ENCODE data around the gene EXOC1. TPM values are rescaled to one million over a fixed set of nuclear protein-coding genes. Genes with fewer than 3 reads are reported as not detected.

Gene EXOC1
- total and polyA plus RNA-seq, 2 of the 4 experiments (the other 2 are of a cell fraction) = 19.9 to 49.5 TPM

- DNase-seq (no peak), ATAC-seq (ENCODE audit: low read depth) (no peak)
- Histone ChIP-seq H3K4me2 (ENCODE audit: low read depth, low read length) (no peak overlapping the region), H4K91ac (ENCODE audit: insufficient read depth, low read depth, low read length) (no peak overlapping the region), H2AFZ (replicated peaks; ENCODE audit: low read length, poor library complexity) (no peak overlapping the region), H2BK120ac (ENCODE audit: low read depth, low read length) (no peak overlapping the region), H3K9me3 (ENCODE audit: control insufficient read depth, insufficient read depth, low read length) (no peaks in the 10 kb centered on the region), H3K36me3 (ENCODE audit: control insufficient read depth, insufficient read depth, low read length) (peaks cover 22% of the 10 kb centered on the region), H4K5ac (ENCODE audit: low read depth, low read length) (no peak overlapping the region), H4K20me1 (ENCODE audit: insufficient read depth, low read length) (no peaks in the 10 kb centered on the region), H3K14ac (replicated peaks; ENCODE audit: low read depth, low read length) (no peak overlapping the region), H3K23ac (ENCODE audit: low read depth, low read length) (no peak overlapping the region), H2BK15ac (ENCODE audit: low read depth, low read length) (no peak overlapping the region), H2AK9ac (replicated peaks; ENCODE audit: low read depth, low read length, poor library complexity) (no peak overlapping the region), H3K4me3 (ENCODE audit: insufficient read depth, low read depth, low read length) (no peak overlapping the region), H3K4me1 (ENCODE audit: control insufficient read depth, insufficient read depth, low read length) (no peaks in the 10 kb centered on the region), H2AK5ac (ENCODE audit: low read depth, low read length) (no peak overlapping the region), H3K27me3 (ENCODE audit: control insufficient read depth, insufficient read depth, low read length) (no peaks in the 10 kb centered on the region), H3K4ac (ENCODE audit: low read depth, low read length) (no peak overlapping the region), H3K27ac (ENCODE audit: insufficient read depth, low read length) (no peak overlapping the region), H3K79me1 (ENCODE audit: low read depth in 1 of 2, low read length in 2 of 2) (peaks cover 0 to 5% of the 10 kb centered on the region in 2 experiments; a peak in 1 of 4 replicates), H3K56ac (ENCODE audit: extremely low read depth, insufficient read depth, low read length) (no peak overlapping the region), H3K9me1 (ENCODE audit: insufficient read depth, low read length) (no peaks in the 10 kb centered on the region), H4K8ac (ENCODE audit: low read depth in 2 of 2, low read length in 2 of 2) (no peak overlapping the region), H2BK5ac (ENCODE audit: low read depth, low read length, poor library complexity, severe bottlenecking) (no peak overlapping the region), H2BK20ac (ENCODE audit: low read depth, low read length) (no peak overlapping the region), H3K18ac (ENCODE audit: low read depth, low read length) (no peak overlapping the region), H3K9ac (ENCODE audit: low read depth, low read length) (no peak overlapping the region)
- POLR2A ChIA-PET (ENCODE audit: unreplicated experiment) = no interaction called here
- BruUV-seq (replicated peaks) = no TSS peak
- CTCF ChIA-PET = no interaction called here
- in situ Hi-C loops (cut with MboI; ENCODE audit: low sequenced_read_pairs) (loop anchor here (25.0 kb wide), 1 partner anchor 463 kb away; no protein-coding TSS in a partner anchor), dilution Hi-C loops (cut with HindIII; ENCODE audit: low sequenced_read_pairs, unreplicated experiment) (no loop called here), intact Hi-C loops (cut with micrococcal nuclease) (no loop called here)
- TF ChIP-seq NFE2L2 (IDR thresholded peaks at IDR 0.05; ENCODE audit: low read depth, low read length) (no peak), MAFK (IDR thresholded peaks at IDR 0.05; ENCODE audit: low read depth, low read length) (no peak), SMC3 (IDR thresholded peaks at IDR 0.05; ENCODE audit: low read depth, low read length) (no peak), ELK1 (IDR thresholded peaks at IDR 0.05; ENCODE audit: borderline replicate concordance, low read depth, low read length) (no peak), CHD1 (IDR thresholded peaks at IDR 0.05; ENCODE audit: low read depth, low read length) (no peak)
Measured at GRCh38 chr4:55874831-55875230, 21.4 kb downstream of the EXOC1 start.
